ENCODE measurements around the gene PRCC.

Gene PRCC

GRCh38 chr1:156766298-156767100, 836 bp upstream of the PRCC start:
- no peaks in the 10 kb centered on the region for H3F3A ChIP-seq (ENCODE audit: low read depth)
- peak overlapping the region; percentile 79 for H3K9ac ChIP-seq (ENCODE audit: low read depth, low read length, poor library complexity, severe bottlenecking)
- H3K27me3 ChIP-seq (ENCODE audit: insufficient read depth, low read length, poor library complexity, severe bottlenecking), result no peaks in the 10 kb centered on the region
- H4K20me1 ChIP-seq (ENCODE audit: insufficient read depth, low read length, poor library complexity, severe bottlenecking), result peaks cover 33% of the 10 kb centered on the region
- no peaks in the 10 kb centered on the region for H3K9me3 ChIP-seq (ENCODE audit: insufficient read depth, low read depth, low read length)
- H3K4me2 ChIP-seq (ENCODE audit: low read depth, low read length, poor library complexity, severe bottlenecking), result peak overlapping the region; percentile 84
- peak overlapping the region; percentile 75 for H2AFZ ChIP-seq (ENCODE audit: low read length)
- H3K36me3 ChIP-seq (ENCODE audit: insufficient read depth, low read length), result no peaks in the 10 kb centered on the region
- peak overlapping the region; percentile 78 for H3K4me3 ChIP-seq (ENCODE audit: low read length, poor library complexity, severe bottlenecking)
- no peak for TF ChIP-seq CTCF (conservative IDR thresholded peaks at IDR 0.05; ENCODE audit: low read length)
- no peak for TF ChIP-seq EZH2phosphoT487 (IDR thresholded peaks at IDR 0.05; ENCODE audit: borderline replicate concordance)
- peaks cover 38% of the 10 kb centered on the region for H3K4me1 ChIP-seq (ENCODE audit: insufficient read depth, low read length, poor library complexity, severe bottlenecking)
- H3K79me2 ChIP-seq (ENCODE audit: insufficient read depth, low read length), result peaks cover 51% of the 10 kb centered on the region
- H3K9me2 ChIP-seq (replicated peaks; ENCODE audit: low read depth, low read length), result no peaks in the 10 kb centered on the region

GRCh38 chr1:156767879-156768604, 707 bp downstream of the PRCC start:
- Histone ChIP-seq H3K4me3 (ENCODE audit: low read length, poor library complexity, severe bottlenecking) (peak overlapping the region; percentile 78), H2AFZ (ENCODE audit: low read length) (peak overlapping the region; percentile 63), H3K9me2 (replicated peaks; ENCODE audit: low read depth, low read length) (no peaks in the 10 kb centered on the region), H3K9ac (ENCODE audit: low read depth, low read length, poor library complexity, severe bottlenecking) (peak overlapping the region; percentile 94), H3K27me3 (ENCODE audit: insufficient read depth, low read length, poor library complexity, severe bottlenecking) (no peaks in the 10 kb centered on the region), H4K20me1 (ENCODE audit: insufficient read depth, low read length, poor library complexity, severe bottlenecking) (peaks cover 47% of the 10 kb centered on the region), H3K79me2 (ENCODE audit: insufficient read depth, low read length) (peaks cover 66% of the 10 kb centered on the region), H3K9me3 (ENCODE audit: insufficient read depth, low read depth, low read length) (no peaks in the 10 kb centered on the region), H3K4me1 (ENCODE audit: insufficient read depth, low read length, poor library complexity, severe bottlenecking) (peaks cover 50% of the 10 kb centered on the region), H3F3A (ENCODE audit: low read depth) (no peaks in the 10 kb centered on the region), H3K4me2 (ENCODE audit: low read depth, low read length, poor library complexity, severe bottlenecking) (peak overlapping the region; percentile 95), H3K36me3 (ENCODE audit: insufficient read depth, low read length) (no peaks in the 10 kb centered on the region)
- TF ChIP-seq CTCF (conservative IDR thresholded peaks at IDR 0.05; ENCODE audit: low read length) (no peak), EZH2phosphoT487 (IDR thresholded peaks at IDR 0.05; ENCODE audit: borderline replicate concordance) (no peak)

GRCh38 chr1:156768610-156769295, 1.4 kb downstream of the PRCC start:
- H3F3A ChIP-seq (ENCODE audit: low read depth), result no peaks in the 10 kb centered on the region
- peaks cover 54% of the 10 kb centered on the region for H4K20me1 ChIP-seq (ENCODE audit: insufficient read depth, low read length, poor library complexity, severe bottlenecking)
- H3K9ac ChIP-seq (ENCODE audit: low read depth, low read length, poor library complexity, severe bottlenecking), result peak overlapping the region; percentile 94
- no peaks in the 10 kb centered on the region for H3K9me2 ChIP-seq (replicated peaks; ENCODE audit: low read depth, low read length)
- H3K4me2 ChIP-seq (ENCODE audit: low read depth, low read length, poor library complexity, severe bottlenecking), result peak overlapping the region; percentile 95
- H3K36me3 ChIP-seq (ENCODE audit: insufficient read depth, low read length), result no peaks in the 10 kb centered on the region
- H3K27me3 ChIP-seq (ENCODE audit: insufficient read depth, low read length, poor library complexity, severe bottlenecking), result no peaks in the 10 kb centered on the region
- no peaks in the 10 kb centered on the region for H3K9me3 ChIP-seq (ENCODE audit: insufficient read depth, low read depth, low read length)
- TF ChIP-seq EZH2phosphoT487 (IDR thresholded peaks at IDR 0.05; ENCODE audit: borderline replicate concordance), result no peak
- no peak for TF ChIP-seq CTCF (conservative IDR thresholded peaks at IDR 0.05; ENCODE audit: low read length)
- peaks cover 73% of the 10 kb centered on the region for H3K79me2 ChIP-seq (ENCODE audit: insufficient read depth, low read length)
- peaks cover 57% of the 10 kb centered on the region for H3K4me1 ChIP-seq (ENCODE audit: insufficient read depth, low read length, poor library complexity, severe bottlenecking)
- H3K4me3 ChIP-seq (ENCODE audit: low read length, poor library complexity, severe bottlenecking), result peak overlapping the region; percentile 78
- no peak overlapping the region for H2AFZ ChIP-seq (ENCODE audit: low read length)
